Measurements from ENCODE around the gene P4HTM.

The P4HTM gene

DNA sequence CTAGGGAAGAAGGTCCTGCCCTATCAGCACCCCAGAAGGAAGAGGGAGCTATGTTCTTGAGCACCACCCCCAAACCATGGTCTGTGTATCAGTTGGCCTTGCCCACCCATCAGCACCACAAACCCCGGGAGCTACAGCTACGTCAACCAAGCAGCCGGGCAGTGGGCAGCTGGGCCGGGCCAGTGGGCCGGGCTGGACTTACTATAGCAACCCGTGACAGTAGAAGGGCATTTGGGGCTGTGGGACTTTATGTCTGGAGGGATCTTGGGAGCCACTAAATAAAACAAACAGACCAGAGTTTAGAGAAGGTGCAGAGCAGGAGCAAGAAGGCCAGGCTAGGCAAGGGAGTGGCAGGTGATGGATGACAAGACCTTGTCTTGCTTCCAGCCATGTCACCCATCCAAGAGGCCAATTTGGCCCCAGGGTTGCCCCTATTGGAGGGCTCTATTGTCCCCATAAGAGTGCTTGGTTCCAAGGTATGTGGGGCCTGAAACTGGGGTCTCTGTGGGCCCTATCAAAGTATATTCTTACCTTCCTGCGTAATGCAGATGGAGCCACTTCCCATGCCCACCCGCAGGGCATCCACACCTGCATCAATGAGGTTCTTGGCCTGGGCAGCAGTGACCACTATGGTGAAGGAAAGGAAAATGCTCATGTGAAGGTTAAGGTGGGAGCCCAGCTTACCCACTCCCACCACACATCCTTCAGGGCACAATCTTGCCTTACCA, 35.9 kb downstream of the P4HTM start:
- DNase-seq = no peak

DNA sequence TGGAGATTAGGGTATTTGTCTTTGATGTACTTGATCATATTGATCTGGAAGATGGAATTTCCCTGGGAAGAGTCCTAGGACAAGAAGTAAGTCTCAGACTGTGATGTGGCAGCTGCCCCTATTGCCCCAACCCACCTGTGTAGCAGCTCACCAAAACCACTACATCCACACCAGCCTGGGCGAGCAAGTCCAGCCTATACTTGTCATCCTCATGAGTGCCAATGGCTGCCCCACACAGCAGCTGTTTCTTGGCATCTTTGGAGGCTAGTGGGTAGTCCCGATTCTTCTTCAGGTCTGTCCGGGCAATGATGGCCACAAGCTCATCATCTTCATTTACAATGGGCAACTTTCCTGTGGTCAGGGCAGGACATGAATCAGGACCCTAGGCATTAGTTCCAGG, 36.5 kb downstream of the P4HTM start:
- DNase-seq = no peak

DNA sequence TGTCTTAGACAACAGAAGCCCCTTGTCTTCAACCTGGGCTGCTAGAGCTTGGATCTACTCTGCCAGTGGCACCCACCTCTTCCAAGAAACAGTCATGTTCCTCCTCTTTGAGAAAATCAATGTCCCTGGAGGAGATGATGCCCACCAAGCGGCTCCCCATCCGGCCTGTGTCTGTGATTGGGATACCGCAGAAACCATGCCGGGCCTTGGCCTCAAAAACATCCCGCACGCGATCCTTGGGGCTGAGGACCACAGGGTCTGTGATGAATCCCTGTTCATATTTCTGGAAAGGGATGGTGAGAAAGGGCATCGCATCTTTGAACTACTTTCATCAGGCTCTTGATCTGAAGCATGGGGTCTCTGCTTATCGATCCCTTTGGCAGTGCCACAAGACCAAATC, 37.6 kb downstream of the P4HTM start:
- no peak for DNase-seq

DNA sequence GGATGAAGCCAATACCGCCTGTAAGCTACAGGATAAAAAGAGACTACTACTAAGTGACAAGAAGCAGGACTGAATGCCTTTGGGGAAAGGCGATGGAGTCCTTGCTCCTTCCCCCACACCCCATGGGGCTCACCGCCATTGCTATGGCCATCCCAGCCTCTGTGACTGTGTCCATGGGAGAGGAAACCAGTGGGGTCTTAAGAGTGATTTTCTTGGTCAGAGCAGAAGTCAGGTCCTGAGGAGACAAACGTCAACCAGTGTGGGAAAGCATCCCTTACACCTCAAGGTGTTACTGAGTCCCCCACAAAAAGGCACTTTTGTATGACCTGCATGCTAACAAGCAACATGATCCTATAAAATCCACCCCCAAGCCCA, 38.2 kb downstream of the P4HTM start:
- no peak for DNase-seq

DNA sequence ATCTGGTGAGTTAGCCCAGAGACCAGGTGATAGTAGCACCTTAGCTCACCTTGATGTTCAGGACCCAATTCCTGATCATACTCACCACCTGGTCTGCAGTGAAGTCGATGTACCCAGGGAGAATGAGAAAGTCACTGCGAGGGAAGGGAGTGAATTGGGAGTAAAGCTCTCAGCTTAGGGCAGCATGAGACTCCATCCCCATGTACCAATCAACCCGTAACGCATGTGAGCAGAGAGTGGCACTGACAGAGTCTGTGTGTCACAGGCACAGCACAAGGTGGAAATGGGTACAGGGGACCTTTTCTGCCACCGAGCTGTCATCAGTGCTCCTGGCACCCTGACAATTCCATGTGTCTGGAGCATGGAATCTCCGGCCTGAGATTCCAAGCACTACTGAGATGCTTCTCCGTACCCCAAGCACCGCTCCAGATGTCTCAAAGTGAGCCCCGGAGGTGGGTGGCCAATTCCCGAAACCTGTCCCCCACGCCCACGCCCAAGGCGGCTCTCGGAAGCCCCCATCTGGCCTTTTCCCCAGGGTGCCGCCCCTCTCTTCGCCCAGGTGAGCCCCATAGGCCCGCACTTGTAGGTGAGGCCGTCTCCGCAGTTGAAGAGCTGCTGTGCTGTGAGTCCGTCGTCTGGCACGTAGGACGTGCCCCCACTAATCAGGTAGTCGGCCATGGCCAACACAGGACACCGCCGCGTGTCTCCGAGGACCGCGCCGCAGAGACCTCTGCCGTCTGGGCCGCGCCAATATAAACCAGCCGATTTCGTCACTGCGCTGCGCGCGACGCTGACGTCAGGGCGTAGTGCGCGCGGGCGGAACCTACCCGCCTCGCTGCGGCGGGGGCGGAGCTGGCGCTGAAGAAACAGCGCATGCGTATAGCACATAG, 38.9 kb downstream of the P4HTM start, which contains the start of gene IMPDH2:
IMPDH2 (minus strand) TSS at position 726 of the 890 bp plus-strand sequence; CDS start at position 678, 48 bp downstream.
- peak; percentile 95 for DNase-seq

DNA sequence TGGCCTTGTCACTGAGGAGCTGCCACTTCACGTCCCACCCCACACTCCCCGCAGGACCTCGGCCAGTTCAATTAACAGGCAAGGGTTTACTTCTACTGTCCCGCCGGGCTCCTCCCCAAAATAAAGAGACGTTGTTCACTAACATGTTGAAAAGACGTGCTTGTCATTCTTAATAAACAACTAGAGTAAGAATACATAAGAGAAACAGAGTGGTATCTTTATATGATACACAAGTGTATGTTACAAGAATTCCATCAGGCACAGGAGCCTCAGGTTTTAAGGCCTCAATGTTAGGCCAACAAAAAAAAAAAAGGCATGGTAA, 39.5 kb downstream of the P4HTM start:
- no peak for DNase-seq

DNA sequence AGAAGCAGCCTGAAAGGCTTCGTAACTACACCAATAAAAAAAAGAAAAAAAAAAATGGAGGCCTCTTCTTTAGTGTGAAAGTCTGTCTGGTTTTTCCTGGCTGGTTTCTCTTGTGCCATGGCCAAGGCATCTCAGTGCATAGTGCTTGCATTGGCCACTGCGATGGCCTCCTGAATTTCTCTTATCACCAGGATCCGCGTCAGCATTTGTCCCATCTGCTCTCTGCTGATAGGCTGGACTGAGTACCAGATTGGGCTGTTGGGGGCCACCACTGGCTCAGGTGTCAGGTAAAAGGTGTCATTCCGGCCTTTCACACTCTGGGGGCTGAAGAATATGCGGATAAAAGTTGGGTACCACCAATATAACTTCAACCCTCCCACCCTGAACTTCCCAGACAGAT, 40.3 kb downstream of the P4HTM start:
- DNase-seq = no peak

DNA sequence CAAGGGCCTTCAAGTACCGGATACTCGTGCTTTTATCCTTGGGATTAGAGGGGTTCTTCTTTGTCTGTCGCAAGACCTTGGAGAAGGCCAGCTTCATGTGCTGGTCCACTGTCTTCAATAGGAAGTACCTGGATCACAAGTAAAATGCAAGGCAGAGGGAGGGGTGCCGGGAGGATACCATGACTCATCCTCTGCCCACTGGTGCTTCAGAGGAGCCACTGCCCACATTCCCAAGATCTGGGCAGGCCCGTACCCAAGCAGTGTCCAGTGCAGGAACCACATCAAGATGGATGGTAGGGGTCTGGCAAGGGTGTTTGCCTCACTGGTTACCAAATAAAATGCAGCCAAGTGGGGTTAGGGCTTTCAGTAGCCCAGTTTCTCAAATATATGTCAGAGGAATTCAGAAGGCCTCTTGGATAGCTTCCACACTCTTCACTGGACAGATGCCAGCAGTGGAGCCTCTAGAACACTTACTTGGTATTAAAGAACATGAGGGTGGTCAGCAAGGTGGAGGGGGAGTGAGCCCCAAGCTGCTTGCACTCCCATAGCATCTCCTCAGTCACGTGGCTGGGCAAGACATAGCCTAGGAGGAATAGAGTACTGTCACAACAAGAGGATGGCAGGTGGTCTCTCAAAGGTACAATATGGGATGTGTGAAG, 42.7 kb downstream of the P4HTM start:
- DNase-seq = no peak

DNA sequence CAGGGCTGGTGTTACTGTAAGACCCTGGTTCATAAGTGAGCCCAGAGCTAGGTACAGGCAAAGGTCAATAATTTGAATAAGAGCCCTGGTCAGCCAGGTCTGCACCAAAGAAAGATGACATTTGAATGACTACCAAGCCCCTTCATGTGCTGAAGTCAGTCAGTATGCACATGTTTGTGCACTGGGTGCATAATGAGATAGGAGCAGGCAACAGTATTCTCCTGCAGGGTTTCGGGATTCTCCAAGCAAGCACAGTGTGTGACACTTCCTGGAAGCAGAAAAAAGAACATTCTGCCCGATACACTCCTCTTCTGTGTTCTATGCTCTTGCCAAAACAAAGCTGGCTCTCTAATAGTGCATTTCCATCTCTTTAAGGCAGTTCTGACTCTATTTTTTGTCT, 44.6 kb downstream of the P4HTM start:
- DNase-seq = no peak

DNA sequence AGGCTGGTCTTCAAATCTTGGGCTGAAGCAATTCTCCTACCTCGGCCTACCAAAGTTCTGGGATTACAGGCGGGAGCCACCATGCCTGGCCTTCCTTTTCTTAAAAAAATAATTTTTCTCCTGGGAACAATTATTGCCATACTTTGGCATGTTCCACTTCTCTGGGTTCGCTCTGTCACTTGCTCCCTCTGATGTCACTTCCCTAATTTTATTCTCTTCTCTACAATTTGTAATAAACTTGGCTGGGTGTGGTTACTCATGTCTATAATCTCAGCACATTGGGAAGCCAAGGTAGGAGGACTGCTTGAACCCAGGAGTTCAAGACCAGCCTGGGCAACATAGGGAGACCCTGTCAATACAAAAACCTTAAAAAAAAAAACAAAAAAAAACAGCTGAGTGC, 45.2 kb downstream of the P4HTM start:
- DNase-seq = no peak

DNA sequence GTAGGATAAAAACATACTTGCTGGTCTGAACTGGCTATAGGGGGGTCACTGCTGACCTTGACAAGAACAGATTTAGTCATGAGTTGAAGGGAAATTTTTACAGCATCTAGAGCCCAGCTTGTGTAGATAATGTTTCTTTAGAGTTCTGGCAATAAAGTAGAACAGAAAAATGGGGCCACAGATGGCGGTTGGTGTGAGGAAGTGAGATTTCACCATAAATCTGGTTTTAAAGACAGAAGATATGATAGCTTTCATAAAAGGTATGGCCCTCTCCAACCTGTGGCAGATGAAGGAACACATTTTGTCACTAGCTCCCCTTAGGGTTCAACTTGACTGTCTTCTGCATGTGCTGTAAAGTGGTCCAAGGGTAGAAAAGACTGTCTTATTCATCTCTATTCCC, 63.5 kb downstream of the P4HTM start:
- DNase-seq = no peak

DNA sequence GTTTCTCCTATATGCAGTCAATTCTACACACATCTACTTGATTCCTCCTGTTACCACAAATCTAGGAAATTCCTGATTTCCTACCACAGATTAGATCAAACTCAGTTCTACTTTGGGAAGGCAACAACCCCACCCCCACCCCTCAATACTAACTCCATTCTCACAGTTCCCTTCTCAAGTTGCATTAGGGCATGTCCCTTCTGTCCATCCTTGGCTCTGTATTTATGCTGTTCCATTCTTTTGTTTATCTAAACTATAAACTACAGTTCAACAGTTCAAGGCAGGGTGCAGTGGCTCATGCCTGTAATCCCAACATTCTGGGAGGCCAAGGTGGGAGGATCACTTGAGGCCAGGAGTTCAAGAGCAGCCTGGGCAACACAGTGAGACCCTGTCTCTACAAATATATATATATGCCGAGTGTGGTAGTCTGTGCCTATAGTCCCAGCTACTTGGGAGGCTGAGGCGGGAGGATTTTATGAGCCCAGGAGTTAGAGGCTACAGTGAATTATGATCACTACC, 64.4 kb downstream of the P4HTM start:
- DNase-seq = no peak
